Right ventricle myocardium inferior (tissue), 1 donor: ENCODE data around the gene PRSS8. TPM values are rescaled to one million over a fixed set of nuclear protein-coding genes. Genes with fewer than 3 reads are reported as not detected.
"Not testable (repeated sequence)": the region's sequence is repeated elsewhere in the genome, so short reads cannot be mapped to it uniquely, and the experiment has no call there.

ENCODE experiments used
- ATAC-seq: fragments of 200-7000 bp; cut with Tn5 transposase; one replicate; pipeline ENCODE4 v1.9.1; 2020; ENCODE audit warnings: mild to moderate bottlenecking, moderate library complexity
- DNase-seq: peaks from one replicate; pipeline ENCODE4 v3.0.0; 2021; ENCODE audit errors: missing footprints
- intact Hi-C: fragments of 100-400 bp; cut with DNase I; formaldehyde crosslinking; loops from one replicate; pipeline ENCODE4 v1.11.0; 2022
- long read RNA-seq: library from polyadenylated mRNA; unstranded; transcript quantifications from one replicate; pipeline ENCODE4 v2.0.0, GENCODE V29; 2021
- total RNA-seq: library from RNA; stranded (reverse); fragmentation: NEBNext Ultra II Directional; extraction: Animal tissue kit (Norgen Biotek cat#: 25700); gene quantifications from one replicate; pipeline ENCODE4 v1.2.1, GENCODE V29; 2021
- donor health status: DM: no; HTN: yes; CAD: no; lungs with severe emphysema.

Gene PRSS8
- not detected for total RNA-seq
- long read RNA-seq, result 0 reads

DNA sequence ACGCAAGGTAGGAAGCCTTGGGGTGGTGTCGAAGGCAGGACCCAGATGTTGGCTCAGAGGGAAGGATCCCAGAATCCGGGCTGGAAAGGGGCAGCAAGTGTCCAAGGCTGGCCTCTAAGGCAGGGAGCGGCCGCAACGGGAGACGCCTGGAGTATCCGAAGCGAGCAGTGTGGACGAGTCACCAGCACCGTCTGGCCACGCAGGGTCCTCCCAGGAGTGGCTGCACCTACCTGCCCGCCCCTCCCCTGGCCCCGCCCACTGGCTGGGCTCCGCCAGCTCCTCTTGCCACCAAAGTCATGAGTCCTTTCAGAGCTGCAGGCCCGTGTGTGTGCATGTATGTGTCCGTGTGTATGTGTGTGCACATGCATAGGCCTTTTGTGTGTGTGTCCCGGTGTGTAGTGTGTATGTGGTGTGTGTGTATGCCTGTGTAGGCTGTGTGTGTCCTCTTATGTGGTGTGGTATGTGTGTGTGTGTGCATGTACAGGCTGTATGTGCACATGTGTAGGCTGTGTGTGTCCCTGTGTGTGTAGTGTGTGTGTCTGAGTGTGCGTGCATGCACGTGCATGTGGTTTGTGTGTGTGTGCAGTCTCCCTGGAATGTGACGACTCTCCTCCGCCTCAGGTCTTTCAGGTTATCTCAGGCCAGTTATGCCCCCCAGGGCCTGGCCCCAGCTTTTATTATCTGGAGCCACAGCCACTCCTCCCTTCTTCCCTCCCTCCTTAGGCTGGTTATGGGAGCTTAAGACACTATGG, at the start of gene PRSS8:
PRSS8 (minus strand) TSS at position 193 of the 752 bp plus-strand sequence. CDS start 229 bp downstream, outside the sequence.
- intact Hi-C loops, result no loop called here
- ATAC-seq (no peak), DNase-seq (no peak)

DNA sequence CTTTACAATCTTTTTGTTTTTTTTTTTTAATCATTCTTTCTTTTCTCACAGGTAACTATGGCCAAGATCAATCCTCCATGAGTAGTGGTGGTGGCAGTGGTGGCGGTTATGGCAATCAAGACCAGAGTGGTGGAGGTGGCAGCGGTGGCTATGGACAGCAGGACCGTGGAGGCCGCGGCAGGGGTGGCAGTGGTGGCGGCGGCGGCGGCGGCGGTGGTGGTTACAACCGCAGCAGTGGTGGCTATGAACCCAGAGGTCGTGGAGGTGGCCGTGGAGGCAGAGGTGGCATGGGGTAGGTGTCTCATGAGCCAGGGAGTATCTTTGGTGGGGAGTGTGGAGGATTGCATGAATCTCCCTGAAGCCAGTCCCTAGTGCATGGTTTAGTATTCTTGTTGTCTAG, 49.4 kb upstream of the PRSS8 start:
- no peak for DNase-seq
- intact Hi-C loops, result loop anchor here (10.0 kb wide), 1 partner anchor 260 kb away; the partner anchor contains the start of gene ZNF843

DNA sequence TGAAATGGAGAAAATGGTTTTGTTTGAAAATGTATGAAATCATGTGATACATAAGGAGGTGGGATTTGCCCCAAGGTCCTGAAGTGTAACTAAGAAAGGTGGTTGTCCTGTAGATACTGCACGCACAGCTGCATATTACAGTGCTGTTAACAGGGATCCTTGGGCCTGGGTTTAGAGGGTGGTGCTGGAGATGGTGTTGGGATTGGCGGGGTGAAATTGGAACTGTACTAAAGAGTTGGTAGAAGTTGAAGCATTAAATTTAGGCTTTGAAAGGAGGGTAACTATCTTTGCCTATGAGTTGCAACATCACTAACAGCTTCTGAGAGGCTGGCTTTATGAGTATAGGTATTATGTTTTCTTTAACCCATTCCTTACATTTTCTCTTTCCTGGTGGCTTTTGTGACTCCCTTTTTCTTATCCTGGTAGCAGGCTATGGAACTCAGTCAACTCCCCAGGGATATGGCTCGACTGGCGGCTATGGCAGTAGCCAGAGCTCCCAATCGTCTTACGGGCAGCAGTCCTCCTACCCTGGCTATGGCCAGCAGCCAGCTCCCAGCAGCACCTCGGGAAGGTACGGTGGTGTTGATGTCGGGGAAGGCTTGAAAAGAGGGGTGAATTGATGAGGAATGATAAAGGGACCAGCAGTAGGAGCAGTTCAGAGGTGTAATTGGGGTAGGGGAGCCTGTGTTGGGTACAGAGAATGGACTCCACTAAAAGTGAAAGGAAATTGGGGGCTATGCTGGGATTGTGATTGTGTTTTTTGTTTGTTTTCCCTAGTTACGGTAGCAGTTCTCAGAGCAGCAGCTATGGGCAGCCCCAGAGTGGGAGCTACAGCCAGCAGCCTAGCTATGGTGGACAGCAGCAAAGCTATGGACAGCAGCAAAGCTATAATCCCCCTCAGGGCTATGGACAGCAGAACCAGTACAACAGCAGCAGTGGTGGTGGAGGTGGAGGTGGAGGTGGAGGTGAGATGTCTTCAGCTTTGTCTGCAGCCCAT, 48.2 kb upstream of the PRSS8 start:
- no peak for DNase-seq
- intact Hi-C loops, result loop anchor here (10.0 kb wide), 1 partner anchor 261 kb away; the partner anchor contains the start of gene ZNF843
- ATAC-seq, result no peak

More for the DNA sequence above, 49.4 kb upstream of the PRSS8 start:
- ATAC-seq, result no peak

DNA sequence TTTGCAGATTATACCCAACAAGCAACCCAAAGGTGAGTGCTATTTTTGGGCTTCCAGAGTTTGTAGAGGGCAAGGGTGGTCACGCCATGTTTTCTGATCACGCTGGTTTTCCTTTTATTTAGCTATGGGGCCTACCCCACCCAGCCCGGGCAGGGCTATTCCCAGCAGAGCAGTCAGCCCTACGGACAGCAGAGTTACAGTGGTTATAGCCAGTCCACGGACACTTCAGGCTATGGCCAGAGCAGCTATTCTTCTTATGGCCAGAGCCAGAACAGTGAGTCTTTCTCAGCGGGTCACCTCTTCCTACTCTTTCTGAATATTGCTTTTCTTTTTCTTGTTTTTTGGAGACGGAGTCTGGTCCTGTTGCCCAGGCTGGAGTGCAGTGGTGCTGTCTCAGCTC, 46.9 kb upstream of the PRSS8 start:
- no peak for ATAC-seq
- intact Hi-C loops, result loop anchor here (10.0 kb wide), 1 partner anchor 262 kb away; the partner anchor contains the start of gene ZNF843
- DNase-seq, result no peak

DNA sequence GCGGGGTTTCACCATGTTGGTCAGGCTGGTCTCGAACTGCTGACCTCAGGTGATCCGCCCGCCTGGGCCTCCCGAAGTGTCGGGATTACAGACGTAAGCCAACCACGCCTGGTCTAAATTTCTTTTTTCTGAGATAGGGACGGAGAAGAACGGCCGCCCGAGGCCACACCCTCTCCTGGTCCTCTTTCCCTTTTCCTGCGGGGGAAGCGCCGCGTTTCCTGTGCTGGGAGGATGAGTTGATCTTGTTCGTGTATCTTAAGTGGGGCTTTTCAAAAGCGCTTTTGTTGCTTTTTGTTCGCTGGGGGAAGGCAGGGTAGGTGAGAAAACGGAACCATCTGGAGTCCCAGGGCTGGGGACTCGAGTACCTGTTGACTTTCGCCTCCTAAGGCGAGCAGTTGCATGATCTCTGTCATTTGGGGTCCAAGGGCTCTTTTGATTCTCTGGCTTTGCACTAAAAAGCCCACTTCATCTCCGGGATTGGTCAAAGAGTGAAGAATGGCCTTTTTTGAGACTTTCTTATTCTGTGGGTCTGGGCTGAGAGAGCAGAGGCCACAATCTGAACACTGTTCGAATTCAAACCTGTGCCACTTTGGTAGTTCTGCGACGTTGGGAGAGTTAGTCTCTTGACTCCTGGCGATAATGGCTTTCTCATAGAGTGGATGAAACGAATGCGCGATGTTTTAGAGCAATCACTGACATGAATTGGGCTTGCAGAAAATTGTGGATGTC, 45.7 kb upstream of the PRSS8 start:
- ATAC-seq (no peak), DNase-seq (no peak)
- intact Hi-C loops, result loop anchor here (10.0 kb wide), 1 partner anchor 264 kb away; the partner anchor contains the start of gene ZNF843

DNA sequence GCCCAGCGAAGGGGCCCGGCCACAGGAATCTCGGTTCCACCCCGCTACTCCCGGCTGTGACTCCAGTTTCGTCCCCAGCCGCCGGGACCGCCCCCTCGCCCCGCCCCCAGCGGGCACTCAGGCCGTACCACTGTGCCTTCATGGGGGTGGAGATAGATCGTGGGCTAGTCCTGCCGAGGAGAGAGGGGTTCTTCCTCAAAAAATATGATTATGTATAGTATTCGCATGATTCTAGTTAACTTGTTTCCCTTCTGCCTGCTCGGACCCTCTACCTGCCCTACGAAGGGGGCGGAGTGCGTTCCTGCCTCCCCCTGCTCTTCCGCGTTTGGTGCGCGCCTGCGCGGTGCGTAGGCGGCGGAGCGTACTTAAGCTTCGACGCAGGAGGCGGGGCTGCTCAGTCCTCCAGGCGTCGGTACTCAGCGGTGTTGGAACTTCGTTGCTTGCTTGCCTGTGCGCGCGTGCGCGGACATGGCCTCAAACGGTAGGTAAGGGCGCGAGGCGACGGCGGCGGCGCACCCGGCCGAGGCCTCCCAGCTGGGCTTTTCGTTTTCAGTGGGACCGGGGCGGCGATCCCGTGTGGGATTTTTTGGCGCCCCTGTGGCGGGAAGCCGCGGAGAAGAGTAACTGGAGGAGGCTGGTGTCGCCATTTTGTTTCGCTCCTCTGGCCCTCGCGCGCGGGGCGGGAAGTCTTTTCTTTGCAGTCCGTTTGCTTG, 44.4 kb upstream of the PRSS8 start, which contains the start of gene FUS:
FUS (plus strand) TSS at position 393 of the 713 bp plus-strand sequence; CDS start at position 469, 76 bp downstream.
- DNase-seq, result peak; percentile 96

DNA sequence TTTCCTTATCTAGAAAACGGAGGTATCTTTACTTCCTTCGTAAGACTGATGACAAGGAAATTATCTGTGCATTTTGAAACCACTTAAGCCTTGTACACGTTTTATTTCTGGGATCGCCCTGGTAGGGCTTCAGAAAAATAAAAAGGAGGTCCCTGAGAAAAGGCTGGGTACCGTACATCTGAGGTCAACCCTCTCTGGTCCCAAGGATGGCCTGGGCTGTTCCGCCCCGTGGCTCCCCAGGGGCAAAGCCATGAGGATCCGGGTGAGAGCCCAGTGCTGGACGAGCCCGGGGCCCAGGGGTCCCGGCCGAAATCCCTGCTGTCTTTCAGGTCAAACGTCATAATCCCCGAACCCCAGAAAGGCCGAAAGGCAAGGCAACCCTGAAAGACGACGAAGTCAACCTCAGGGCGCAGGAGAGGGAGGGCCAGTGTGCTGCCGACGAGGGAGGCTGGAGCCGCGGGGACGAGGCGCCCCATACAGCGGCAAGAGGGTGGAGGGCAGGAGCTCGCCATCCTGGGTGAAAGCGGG, 43.8 kb upstream of the PRSS8 start:
- intact Hi-C loops, result loop anchor here (2.0 kb wide), 1 partner anchor 36 kb away; no protein-coding TSS in a partner anchor
- ATAC-seq, result no peak
- DNase-seq, result no peak

More for the DNA sequence above, 44.4 kb upstream of the PRSS8 start, which contains the start of gene FUS:
- ATAC-seq, result peak; percentile 89
- intact Hi-C loops, result loop anchor here (2.0 to 10.0 kb wide), 2 partner anchors 37 to 265 kb away; partner anchors contain the start of gene ZNF843

DNA sequence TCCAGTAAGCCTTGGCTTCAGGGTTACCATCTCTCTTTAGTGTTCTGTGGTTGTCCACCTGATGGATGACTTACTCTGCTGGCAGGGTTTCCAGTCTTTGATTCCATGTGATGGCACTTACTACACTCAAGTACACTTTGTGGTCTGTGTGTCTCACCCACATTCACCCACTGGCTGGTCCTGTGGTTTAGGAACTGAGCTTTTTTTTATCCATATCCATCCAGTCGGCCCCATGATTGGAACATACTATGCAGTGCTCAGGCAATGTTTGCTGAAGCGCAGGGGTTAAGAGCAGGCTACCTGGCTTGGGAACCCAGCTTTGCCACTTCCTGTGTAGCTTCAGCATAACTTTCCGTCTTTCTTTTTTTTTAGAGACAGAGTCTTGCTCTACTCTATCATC, 41.6 kb upstream of the PRSS8 start:
- DNase-seq (no peak), ATAC-seq (no peak)
- intact Hi-C loops, result no loop called here

DNA sequence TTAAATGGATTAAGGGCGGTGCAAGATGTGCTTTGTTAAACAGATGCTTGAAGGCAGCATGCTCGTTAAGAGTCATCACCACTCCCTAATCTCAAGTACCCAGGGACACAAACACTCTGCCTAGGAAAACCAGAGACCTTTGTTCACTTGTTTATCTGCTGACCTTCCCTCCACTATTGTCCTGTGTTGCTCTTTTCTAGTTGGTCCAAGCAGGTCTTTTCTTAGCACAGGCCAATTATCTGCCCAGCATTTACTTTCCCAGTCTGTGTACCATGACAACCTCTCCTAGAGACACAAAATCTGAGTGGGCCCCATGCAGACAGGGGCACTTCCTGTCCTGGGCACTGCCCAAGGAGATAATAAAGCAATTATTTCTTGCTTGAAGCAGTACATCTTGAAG, 34.5 kb upstream of the PRSS8 start:
- ATAC-seq, result peak; percentile 95
- DNase-seq, intact Hi-C loops: not testable (repeated sequence)

DNA sequence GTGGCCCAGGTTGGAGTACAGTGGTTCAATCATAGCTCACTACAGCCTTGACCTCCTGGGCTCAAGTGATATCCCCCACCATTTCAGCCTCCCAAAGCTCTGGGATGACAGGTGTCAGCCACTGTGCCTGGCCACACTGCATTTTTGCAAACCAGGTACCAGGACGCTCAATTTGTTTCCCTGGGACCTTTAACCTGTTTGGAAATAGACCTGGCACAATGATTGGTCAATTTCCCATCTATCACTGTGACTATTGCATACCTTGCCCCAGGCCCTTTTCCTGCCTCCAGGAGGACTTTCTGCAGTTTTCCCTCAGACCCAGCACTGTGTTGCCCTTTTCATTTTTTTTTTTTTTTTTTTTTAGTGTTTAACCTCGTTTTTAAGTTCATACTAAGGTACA, 33.3 kb upstream of the PRSS8 start:
- ATAC-seq, result no peak
- intact Hi-C loops, result no loop called here
- DNase-seq, result no peak

DNA sequence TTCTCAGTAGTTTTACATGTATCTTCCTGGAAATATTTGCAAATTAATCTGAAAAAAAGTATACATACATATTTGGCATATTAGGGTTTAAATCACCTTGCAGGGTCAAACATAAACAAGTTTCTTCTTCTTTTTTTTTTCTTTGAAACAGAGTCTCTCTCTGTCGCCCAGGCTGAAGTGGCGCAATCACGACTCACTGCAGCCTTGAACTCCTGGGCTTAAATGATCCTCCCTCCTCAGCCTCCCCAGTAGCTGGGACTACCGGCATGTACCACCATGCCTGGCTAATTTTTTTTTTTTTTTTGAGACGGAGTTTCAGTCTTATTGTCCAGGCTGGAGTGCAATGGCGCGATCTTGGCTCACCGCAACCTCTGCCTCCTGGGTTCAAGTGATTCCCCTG, 31.8 kb upstream of the PRSS8 start:
- intact Hi-C loops, result no loop called here
- ATAC-seq (no peak), DNase-seq (no peak)

DNA sequence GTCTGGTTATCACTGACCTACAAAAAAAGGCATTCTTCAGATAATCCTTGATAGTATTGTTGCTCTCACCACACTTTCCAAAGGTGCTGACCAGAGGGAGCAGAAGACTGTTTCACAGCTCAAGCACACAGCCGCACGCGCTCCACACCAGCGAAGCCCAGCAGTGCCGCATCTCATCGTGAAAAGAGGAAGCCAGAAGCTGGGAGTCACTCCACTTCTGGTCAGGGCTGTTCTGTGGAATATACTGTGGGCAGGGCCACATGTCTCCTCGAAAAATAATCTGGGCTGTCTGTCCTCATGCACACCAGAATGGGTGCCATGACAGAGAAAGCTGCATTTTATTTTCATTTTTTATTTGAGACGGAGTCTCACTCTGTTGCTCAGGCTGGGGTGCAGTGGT, 21.6 kb upstream of the PRSS8 start:
- DNase-seq (no peak), ATAC-seq (peak; percentile 50)
- intact Hi-C loops, result no loop called here

DNA sequence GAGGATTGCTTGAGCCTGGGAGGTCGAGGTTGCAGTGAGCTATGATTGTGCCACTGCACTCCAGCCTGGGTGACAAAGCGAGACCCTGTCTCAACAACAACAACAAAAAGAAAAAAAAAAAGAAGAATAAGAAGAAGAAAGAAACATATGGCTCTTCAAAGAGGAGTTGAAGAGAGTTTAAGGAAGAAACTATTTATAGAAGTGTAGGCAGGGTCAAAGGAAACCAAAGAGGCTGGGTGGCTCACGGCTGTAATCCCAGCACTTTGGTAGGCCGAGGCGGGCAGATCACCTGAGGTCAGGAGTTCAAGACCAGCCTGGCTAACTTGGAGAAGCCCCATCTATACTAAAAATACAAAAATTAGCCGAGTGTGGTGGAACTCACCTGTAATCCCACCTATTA, 15.4 kb upstream of the PRSS8 start:
- intact Hi-C loops, DNase-seq, ATAC-seq: not testable (repeated sequence)

DNA sequence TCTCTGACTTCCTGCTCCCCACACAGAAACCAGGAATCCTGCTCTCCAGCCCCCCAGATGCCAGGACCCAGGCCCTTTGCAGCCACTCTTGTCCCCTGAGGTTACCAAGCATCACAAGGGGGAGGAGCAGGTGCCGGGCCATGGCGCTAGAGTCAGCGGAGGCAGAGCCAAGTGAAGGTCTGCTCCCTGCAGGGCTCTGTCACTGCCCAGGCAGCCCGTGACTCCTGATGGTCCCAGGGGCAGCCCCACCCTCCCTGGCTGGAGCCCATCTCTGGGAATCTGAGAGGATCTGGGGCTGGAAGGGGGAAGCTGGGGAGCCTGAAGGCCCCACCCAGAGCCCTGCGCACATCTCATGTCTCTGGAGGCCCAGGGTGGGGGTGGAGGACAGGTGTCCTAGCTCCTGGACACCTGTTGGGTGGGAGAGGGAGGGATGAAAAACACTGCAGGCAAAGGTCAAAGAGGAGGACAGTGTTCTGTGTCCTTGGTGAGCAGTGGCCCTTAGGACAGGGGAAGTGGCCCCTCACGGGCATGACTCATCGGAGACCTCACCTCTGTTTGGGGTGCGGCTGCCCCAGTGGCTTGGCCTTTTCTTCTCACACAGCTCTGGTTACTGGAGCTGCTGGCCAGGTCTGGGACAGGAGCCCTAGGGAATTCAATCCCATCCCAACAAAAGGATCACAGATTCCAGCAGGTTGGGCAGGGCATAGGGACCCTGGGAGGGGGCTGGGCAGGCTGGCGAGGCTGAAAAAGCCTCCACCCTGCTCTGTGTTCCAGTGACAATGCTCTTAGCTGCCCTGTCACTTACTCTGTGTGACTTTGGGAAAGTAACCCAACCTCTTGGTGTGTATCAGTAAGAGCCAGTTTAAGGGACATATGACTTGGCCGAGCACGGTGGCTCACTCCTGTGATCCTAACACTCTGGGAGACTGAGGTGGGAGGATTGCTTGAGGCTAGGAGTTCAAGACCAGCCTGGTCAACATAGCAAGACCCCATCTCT, 14.7 kb upstream of the PRSS8 start, which contains the start of gene PRSS36:
PRSS36 (minus strand) TSS at position 173 of the 997 bp plus-strand sequence; CDS start at position 142, 31 bp downstream.
- intact Hi-C loops, result no loop called here
- ATAC-seq (no peak), DNase-seq (no peak)

DNA sequence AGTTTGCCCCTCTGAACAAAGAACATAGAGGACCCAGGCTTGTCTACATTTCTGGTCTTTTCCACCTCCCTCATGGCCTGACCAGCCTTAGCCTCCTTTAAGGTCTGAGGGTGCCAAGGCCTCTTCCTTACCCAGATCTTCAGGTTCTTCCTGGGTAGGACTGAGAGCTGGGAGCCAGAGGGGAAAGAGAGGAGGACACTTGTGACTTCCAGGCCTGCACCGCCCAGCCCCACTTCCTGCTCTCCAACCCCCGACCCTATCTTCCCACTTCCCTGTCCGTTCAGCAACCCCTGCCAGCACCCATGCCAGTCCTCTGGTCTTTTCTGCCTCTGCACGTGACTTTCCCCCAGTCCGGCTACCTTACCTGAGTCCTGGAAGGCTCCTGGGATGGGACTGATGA, 13.8 kb upstream of the PRSS8 start:
- peak; percentile 41 for ATAC-seq
- intact Hi-C loops, result no loop called here
- DNase-seq, result no peak

DNA sequence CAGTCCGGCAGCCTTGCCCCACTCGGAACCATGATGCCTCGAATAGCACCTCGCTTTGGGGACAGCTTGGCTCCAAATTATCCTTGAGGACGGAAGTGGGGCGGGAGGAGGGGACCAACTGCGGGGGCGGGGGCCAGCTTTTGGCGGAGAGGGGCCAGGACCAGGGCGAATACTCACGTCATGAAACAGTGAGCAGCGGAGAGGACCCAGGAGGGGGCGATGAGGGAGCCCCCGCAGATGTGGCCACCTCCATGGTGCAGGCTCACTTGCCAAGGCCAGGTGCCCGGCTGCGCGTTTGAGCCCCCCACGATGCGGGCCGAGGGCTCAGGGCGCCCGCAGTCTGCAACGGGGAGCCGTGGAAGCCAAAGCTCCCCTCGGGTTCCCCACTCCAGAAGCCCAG, 13.4 kb upstream of the PRSS8 start:
- no peak for DNase-seq
- intact Hi-C loops, result no loop called here

More for the DNA sequence above, 13.4 kb upstream of the PRSS8 start:
- no peak for ATAC-seq
